GM23338 (cell line): ENCODE results near the gene ISX. TPM values are rescaled to one million over a fixed set of nuclear protein-coding genes. Genes with fewer than 3 reads are reported as not detected.

Experiments used
- ATAC-seq: fragments of 200-7000 bp; cut with Tn5 transposase; 3 replicates; pipeline ENCODE4 v1.9.1; 2020
- DNase-seq: peaks from one replicate; pipeline ENCODE4 v3.0.0-alpha.2; 2015; ENCODE audit warnings: low spot score
- H2AFZ ChIP-seq: fragments of 200-600 bp; sonication (generic); 2 replicates; pipeline ENCODE4 v1.8.0; 2016; ENCODE audit warnings: antibody characterized with exemption, mild to moderate bottlenecking, moderate library complexity
- H3F3A ChIP-seq: fragments of 200-600 bp; sonication (generic); replicated peaks from 2 replicates; pipeline ENCODE4 v1.8.0; 2017; ENCODE audit warnings: antibody characterized with exemption, mixed run types, low read depth
- H3K27ac ChIP-seq: fragments of 200-600 bp; sonication (generic); 2 replicates; pipeline ENCODE4 v1.6.1; 2016; ENCODE audit warnings: low read depth
- H3K27me3 ChIP-seq: fragments of 200-600 bp; sonication (generic); 2 replicates; pipeline ENCODE4 v1.8.0; 2016; ENCODE audit warnings: mild to moderate bottlenecking, mixed run types, moderate library complexity; ENCODE audit not compliant: insufficient read depth
- H3K36me3 ChIP-seq: fragments of 200-600 bp; sonication (generic); 2 replicates; pipeline ENCODE4 v1.8.0; 2016; ENCODE audit warnings: mild to moderate bottlenecking; ENCODE audit not compliant: insufficient read depth
- H3K4me1 ChIP-seq: fragments of 200-600 bp; sonication (generic); 2 replicates; pipeline ENCODE4 v1.8.0; 2016; ENCODE audit warnings: mild to moderate bottlenecking, moderate library complexity; ENCODE audit not compliant: insufficient read depth
- H3K4me2 ChIP-seq: fragments of 200-600 bp; sonication (generic); 2 replicates; pipeline ENCODE4 v1.7.1; 2017; ENCODE audit warnings: mixed run types
- H3K4me3 ChIP-seq: fragments of 200-600 bp; sonication (generic); 2 replicates; pipeline ENCODE4 v1.6.1; 2016; ENCODE audit warnings: mixed run types
- H3K79me2 ChIP-seq: fragments of 200-600 bp; sonication (generic); replicated peaks from 2 replicates; pipeline ENCODE4 v1.8.0; 2017; ENCODE audit warnings: mild to moderate bottlenecking; ENCODE audit not compliant: insufficient read depth
- H3K9me2 ChIP-seq: fragments of 200-600 bp; sonication (generic); 2 replicates; pipeline ENCODE4 v1.8.0; 2017; ENCODE audit not compliant: insufficient read depth
- H4K20me1 ChIP-seq: fragments of 200-600 bp; sonication (generic); replicated peaks from 2 replicates; pipeline ENCODE4 v1.8.0; 2017; ENCODE audit warnings: mild to moderate bottlenecking; ENCODE audit not compliant: insufficient read depth
- H3K27ac Mint-ChIP-seq: 2 replicates; pipeline ENCODE4 v1.8.0; 2020; ENCODE audit warnings: inconsistent platforms, mild to moderate bottlenecking, moderate library complexity, mixed read lengths
- H3K27me3 Mint-ChIP-seq: 3 replicates; pipeline ENCODE4 v1.8.0; 2022; ENCODE audit warnings: low read depth, mild to moderate bottlenecking, moderate library complexity, mixed read lengths, inconsistent platforms; ENCODE audit not compliant: insufficient read depth, poor library complexity
- H3K36me3 Mint-ChIP-seq: 3 replicates; pipeline ENCODE4 v1.8.0; 2021; ENCODE audit warnings: low read depth, mild to moderate bottlenecking, inconsistent platforms, moderate library complexity, mixed read lengths
- H3K4me1 Mint-ChIP-seq: 3 replicates; pipeline ENCODE4 v1.8.0; 2020; ENCODE audit warnings: mild to moderate bottlenecking, inconsistent platforms, mixed read lengths
- H3K4me3 Mint-ChIP-seq: 3 replicates; pipeline ENCODE4 v1.8.0; 2021; ENCODE audit warnings: moderate library complexity, mild to moderate bottlenecking, inconsistent platforms, mixed read lengths
- H3K9me3 Mint-ChIP-seq: 3 replicates; pipeline ENCODE4 v1.8.0; 2020; ENCODE audit warnings: moderate library complexity, mild to moderate bottlenecking, inconsistent platforms, mixed read lengths
- CREB1 ChIP-seq: fragments of 250-450 bp; sonication (Bioruptor Pico); IDR thresholded peaks from 2 replicates; pipeline ENCODE4 v1.5.0; 2020; ENCODE audit warnings: low read depth, mild to moderate bottlenecking, moderate library complexity
- CTCF ChIP-seq, 2 experiments: fragments of 200-600 bp in 1 of 2; sonication (generic) in 1 of 2; conservative IDR thresholded peaks; 2 replicates each; pipeline versions ENCODE4 v1.5.1 to v1.6.1; 2016 to 2017; ENCODE audit warnings: antibody characterized with exemption in 2 of 2, low read depth in 2 of 2, mild to moderate bottlenecking in 2 of 2, moderate library complexity in 1 of 2
- ETS1 ChIP-seq: IDR thresholded peaks from 2 replicates; pipeline ENCODE4 v1.6.1; 2016; ENCODE audit warnings: antibody characterized with exemption
- EZH2 ChIP-seq: fragments of 200-600 bp; sonication (generic); IDR thresholded peaks from one replicate; pipeline ENCODE4 v1.8.0; 2017; ENCODE audit warnings: antibody characterized with exemption, mild to moderate bottlenecking, low read depth; ENCODE audit not compliant: unreplicated experiment
- JUNB ChIP-seq: IDR thresholded peaks from one replicate; pipeline ENCODE4 v1.6.1; 2016; ENCODE audit warnings: antibody characterized with exemption; ENCODE audit not compliant: unreplicated experiment
- NANOG ChIP-seq: IDR thresholded peaks from 2 replicates; pipeline ENCODE4 v1.6.1; 2016; ENCODE audit warnings: antibody characterized with exemption, borderline replicate concordance
- POLR2AphosphoS5 ChIP-seq: IDR thresholded peaks from 2 replicates; pipeline ENCODE4 v1.6.1; 2016; ENCODE audit warnings: antibody characterized with exemption, low read depth
- REST ChIP-seq: IDR thresholded peaks from one replicate; pipeline ENCODE4 v1.6.1; 2018; ENCODE audit warnings: antibody characterized with exemption; ENCODE audit not compliant: unreplicated experiment
- ZNF114 ChIP-seq: fragments of 250-450 bp; sonication (Bioruptor Pico); IDR thresholded peaks from 2 replicates; pipeline ENCODE4 v1.5.0; 2020; ENCODE audit warnings: mild to moderate bottlenecking, moderate library complexity
- ZNF462 ChIP-seq: fragments of 250-450 bp; sonication (Bioruptor Pico); IDR thresholded peaks from 2 replicates; pipeline ENCODE4 v1.5.0; 2020; ENCODE audit warnings: mild to moderate bottlenecking, moderate library complexity
- polyA plus RNA-seq: library from polyadenylated mRNA; unstranded; fragments of >200 nt; fragmentation: Nextera tagmentation; extraction: Ambion mirVana; gene quantifications from 2 replicates; pipeline ENCODE4 v1.2.1, GENCODE V29; 2016
- total RNA-seq: library from RNA; depleted of rRNA; stranded (reverse); fragments of >200 nt; shearing (Covaris generic); gene quantifications from 2 replicates; pipeline ENCODE4 v1.2.3, GENCODE V29; 2014

Gene ISX
- total and polyA plus RNA-seq, 2 experiments from 2014 or later, result not detected

- TF ChIP-seq CREB1 (CRISPR knock-in tag) (no peak), ZNF114 (CRISPR knock-in tag) (no peak), REST (no peak), NANOG (no peak)
Observed at GRCh38 chr22:35043934-35044319, 22.0 kb upstream of the ISX start (continued).

GRCh38 chr22:35044607-35045390, 21.2 kb upstream of the ISX start:
- no peak overlapping the region for H3K4me2 ChIP-seq
- H3K4me3 ChIP-seq, result no peak overlapping the region
- Mint-ChIP-seq H3K27me3 (peaks cover 11% of the 10 kb centered on the region), H3K27ac (no peak overlapping the region), H3K36me3 (peaks cover 5% of the 10 kb centered on the region; the same call in 1 of the 3 replicates), H3K4me3 (no peak overlapping the region), H3K9me3 (peaks cover 55% of the 10 kb centered on the region), H3K4me1 (peaks cover 4% of the 10 kb centered on the region; the same call in 2 of the 3 replicates)
- no peaks in the 10 kb centered on the region for H3K79me2 ChIP-seq
- no peaks in the 10 kb centered on the region; the same call in 1 of the 2 replicates for H3K36me3 ChIP-seq
- no peaks in the 10 kb centered on the region for H4K20me1 ChIP-seq
- peaks cover 8% of the 10 kb centered on the region; the same call in 1 of the 2 replicates for H3K9me2 ChIP-seq
- no peak overlapping the region for H3K27ac ChIP-seq
- H3F3A ChIP-seq, result no peaks in the 10 kb centered on the region
- no peaks in the 10 kb centered on the region for H3K27me3 ChIP-seq
- peaks cover 2% of the 10 kb centered on the region; the same call in 1 of the 2 replicates for H3K4me1 ChIP-seq
- no peak overlapping the region for H2AFZ ChIP-seq
- ATAC-seq (no peak), DNase-seq (peak; percentile 60)
- no peak for TF ChIP-seq ZNF462 (CRISPR knock-in tag)
- TF ChIP-seq CTCF (conservative IDR thresholded peaks at IDR 0.05; ENCODE audit: low read depth in 2 of 2), result no peak
- no peak for TF ChIP-seq ETS1
- no peak for TF ChIP-seq CREB1 (CRISPR knock-in tag)
- no peak for TF ChIP-seq POLR2AphosphoS5
- TF ChIP-seq JUNB, result no peak
- TF ChIP-seq EZH2, result no peak
